Neural progenitor cell (in vitro differentiated cells): ENCODE results near the gene MICAL2. TPM values are rescaled to one million over a fixed set of nuclear protein-coding genes. Genes with fewer than 3 reads are reported as not detected.

Experiments
- DNase-seq: peaks from one replicate; pipeline ENCODE4 v3.0.0-alpha.2; 2016; ENCODE audit warnings: low spot score
- H2AFZ ChIP-seq: fragments of 200-600 bp; sonication (generic); replicated peaks from 2 replicates; pipeline ENCODE4 v1.6.1; 2016; ENCODE audit warnings: antibody characterized with exemption
- H3F3A ChIP-seq: fragments of 200-600 bp; sonication (generic); 2 replicates; pipeline ENCODE4 v1.6.1; 2016; ENCODE audit warnings: antibody characterized with exemption, low read depth
- H3K27ac ChIP-seq: fragments of 200-600 bp; sonication (generic); 2 replicates; pipeline ENCODE4 v1.5.1; 2016; ENCODE audit warnings: mild to moderate bottlenecking
- H3K27me3 ChIP-seq: fragments of 200-600 bp; sonication (generic); 2 replicates; pipeline ENCODE4 v1.6.1; 2016; ENCODE audit warnings: mild to moderate bottlenecking, moderate library complexity
- H3K36me3 ChIP-seq: fragments of 200-600 bp; sonication (generic); 2 replicates; pipeline ENCODE4 v1.5.1; 2016
- H3K4me1 ChIP-seq: fragments of 200-600 bp; sonication (generic); 2 replicates; pipeline ENCODE4 v1.6.1; 2016; ENCODE audit warnings: mixed run types
- H3K4me2 ChIP-seq: fragments of 200-600 bp; sonication (generic); 2 replicates; pipeline ENCODE4 v1.6.1; 2016
- H3K4me3 ChIP-seq: fragments of 200-600 bp; sonication (generic); 2 replicates; pipeline ENCODE4 v1.5.1; 2016
- H3K79me2 ChIP-seq: fragments of 200-600 bp; sonication (generic); 2 replicates; pipeline ENCODE4 v1.6.1; 2016; ENCODE audit warnings: low read depth
- H3K9ac ChIP-seq: fragments of 200-600 bp; sonication (generic); 2 replicates; pipeline ENCODE4 v1.6.1; 2016
- H3K9me3 ChIP-seq: fragments of 200-600 bp; sonication (generic); 2 replicates; pipeline ENCODE4 v1.5.1; 2016; ENCODE audit warnings: low read depth
- H4K20me1 ChIP-seq: fragments of 200-600 bp; sonication (generic); 2 replicates; pipeline ENCODE4 v1.6.1; 2016; ENCODE audit warnings: low read depth
- H3K27ac Mint-ChIP-seq: 3 replicates; pipeline ENCODE4 v1.8.0; 2021; ENCODE audit warnings: mixed read lengths
- H3K27me3 Mint-ChIP-seq: 2 replicates; pipeline ENCODE4 v1.8.0; 2022; ENCODE audit warnings: low read depth, mild to moderate bottlenecking, inconsistent platforms, moderate library complexity, mixed read lengths; ENCODE audit not compliant: insufficient read depth
- H3K36me3 Mint-ChIP-seq: 3 replicates; pipeline ENCODE4 v1.8.0; 2021; ENCODE audit warnings: mixed read lengths
- H3K4me1 Mint-ChIP-seq: 3 replicates; pipeline ENCODE4 v1.8.0; 2021; ENCODE audit warnings: mixed read lengths
- H3K4me3 Mint-ChIP-seq: 3 replicates; pipeline ENCODE4 v1.8.0; 2021; ENCODE audit warnings: mild to moderate bottlenecking, moderate library complexity, mixed read lengths
- H3K9me3 Mint-ChIP-seq: 3 replicates; pipeline ENCODE4 v1.8.0; 2020; ENCODE audit warnings: mixed read lengths
- CTCF ChIP-seq: fragments of 200-600 bp; sonication (generic); IDR thresholded peaks from 2 replicates; pipeline ENCODE4 v1.5.1; 2017; ENCODE audit warnings: antibody characterized with exemption, mild to moderate bottlenecking
- EZH2 ChIP-seq: fragments of 200-600 bp; sonication (generic); IDR thresholded peaks from 2 replicates; pipeline ENCODE4 v1.6.1; 2017; ENCODE audit warnings: antibody characterized with exemption, mild to moderate bottlenecking, moderate library complexity
- EZH2phosphoT487 ChIP-seq: fragments of 200-600 bp; sonication (generic); IDR thresholded peaks from 2 replicates; pipeline ENCODE4 v1.6.1; 2017; ENCODE audit warnings: antibody characterized with exemption
- total RNA-seq: library from RNA; depleted of rRNA; stranded (reverse); fragments of >200 nt; gene quantifications from 2 replicates; pipeline ENCODE4 v1.2.3, GENCODE V29; 2015; ENCODE audit warnings: low replicate concordance

Gene MICAL2
- total RNA-seq, 1 donor from 2014 or later, result 0.60 TPM

GRCh38 chr11:12187399-12187798 is 77.0 kb downstream of the MICAL2 start:
- H3K4me3 Mint-ChIP-seq, result no peak overlapping the region
- H3K9me3 ChIP-seq, result no peaks in the 10 kb centered on the region
- no peaks in the 10 kb centered on the region for H3K9me3 Mint-ChIP-seq
- H3K36me3 ChIP-seq, result no peaks in the 10 kb centered on the region
- H3K27me3 ChIP-seq, result no peaks in the 10 kb centered on the region
- H3K27me3 Mint-ChIP-seq, result no peaks in the 10 kb centered on the region
- H3K27ac ChIP-seq, result no peak overlapping the region
- no peak overlapping the region for H3K4me2 ChIP-seq
- peaks cover 9% of the 10 kb centered on the region for H3F3A ChIP-seq
- H3K4me1 ChIP-seq, result peaks cover 27% of the 10 kb centered on the region
- H3K79me2 ChIP-seq, result no peaks in the 10 kb centered on the region
- H4K20me1 ChIP-seq, result no peaks in the 10 kb centered on the region
- TF ChIP-seq EZH2phosphoT487, result no peak
- peak overlapping the region; percentile 48 for H2AFZ ChIP-seq
- no peaks in the 10 kb centered on the region for H3K36me3 Mint-ChIP-seq
- no peak overlapping the region for H3K9ac ChIP-seq
- peak; percentile 28 for DNase-seq
- no peak overlapping the region for H3K4me3 ChIP-seq
- H3K4me1 Mint-ChIP-seq, result peaks cover 25% of the 10 kb centered on the region
- H3K27ac Mint-ChIP-seq, result no peak overlapping the region

- no peak overlapping the region for H3K4me2 ChIP-seq
- no peak overlapping the region for H3K27ac ChIP-seq
- no peaks in the 10 kb centered on the region for H3K79me2 ChIP-seq
Measured at GRCh38 chr11:12188548-12189317, 78.3 kb downstream of the MICAL2 start.

GRCh38 chr11:12189543-12190235 is 79.3 kb downstream of the MICAL2 start:
- H3F3A ChIP-seq, result peaks cover 9% of the 10 kb centered on the region
- H3K4me3 ChIP-seq, result no peak overlapping the region
- H3K27ac ChIP-seq, result no peak overlapping the region
- H3K4me1 Mint-ChIP-seq, result peaks cover 21% of the 10 kb centered on the region
- H3K36me3 ChIP-seq, result no peaks in the 10 kb centered on the region
- no peak overlapping the region for H3K4me3 Mint-ChIP-seq
- no peak for TF ChIP-seq CTCF
- TF ChIP-seq EZH2, result no peak
- no peak for TF ChIP-seq EZH2phosphoT487
- H3K9me3 Mint-ChIP-seq, result no peaks in the 10 kb centered on the region
- H3K4me1 ChIP-seq, result peaks cover 22% of the 10 kb centered on the region
- no peaks in the 10 kb centered on the region for H3K27me3 ChIP-seq
- H3K9me3 ChIP-seq, result no peaks in the 10 kb centered on the region
- H4K20me1 ChIP-seq, result no peaks in the 10 kb centered on the region
- H2AFZ ChIP-seq, result no peak overlapping the region
- H3K27me3 Mint-ChIP-seq, result peaks cover 2% of the 10 kb centered on the region
- no peak overlapping the region for H3K4me2 ChIP-seq
- H3K79me2 ChIP-seq, result no peaks in the 10 kb centered on the region
- H3K9ac ChIP-seq, result no peak overlapping the region
- peak overlapping the region; percentile 27 for H3K27ac Mint-ChIP-seq
- no peaks in the 10 kb centered on the region for H3K36me3 Mint-ChIP-seq
- no peak for DNase-seq

More at GRCh38 chr11:12188548-12189317, 78.3 kb downstream of the MICAL2 start:
- Mint-ChIP-seq H3K27me3 (peaks cover 1% of the 10 kb centered on the region), H3K4me3 (no peak overlapping the region), H3K4me1 (peaks cover 20% of the 10 kb centered on the region), H3K9me3 (no peaks in the 10 kb centered on the region), H3K27ac (no peak overlapping the region), H3K36me3 (no peaks in the 10 kb centered on the region)
- TF ChIP-seq CTCF (no peak), EZH2phosphoT487 (no peak), EZH2 (no peak)
- Histone ChIP-seq H3F3A (peaks cover 9% of the 10 kb centered on the region), H3K4me1 (peaks cover 22% of the 10 kb centered on the region), H3K9ac (no peak overlapping the region), H3K27me3 (no peaks in the 10 kb centered on the region), H3K9me3 (no peaks in the 10 kb centered on the region), H3K36me3 (no peaks in the 10 kb centered on the region), H3K4me3 (no peak overlapping the region), H4K20me1 (no peaks in the 10 kb centered on the region), H2AFZ (no peak overlapping the region)
- no peak for DNase-seq

GRCh38 chr11:12190511-12190910 is 80.1 kb downstream of the MICAL2 start:
- no peak overlapping the region for H3K4me3 ChIP-seq
- H3F3A ChIP-seq, result peaks cover 9% of the 10 kb centered on the region
- H3K4me2 ChIP-seq, result no peak overlapping the region
- Mint-ChIP-seq H3K27ac (no peak overlapping the region), H3K27me3 (peaks cover 2% of the 10 kb centered on the region), H3K4me3 (no peak overlapping the region), H3K9me3 (no peaks in the 10 kb centered on the region), H3K4me1 (peaks cover 21% of the 10 kb centered on the region), H3K36me3 (no peaks in the 10 kb centered on the region)
- H3K27me3 ChIP-seq, result no peaks in the 10 kb centered on the region
- no peaks in the 10 kb centered on the region for H3K79me2 ChIP-seq
- TF ChIP-seq EZH2 (no peak), EZH2phosphoT487 (no peak), CTCF (no peak)
- no peak overlapping the region for H3K9ac ChIP-seq
- DNase-seq, result no peak
- H3K9me3 ChIP-seq, result no peaks in the 10 kb centered on the region
- H3K36me3 ChIP-seq, result no peaks in the 10 kb centered on the region
- H4K20me1 ChIP-seq, result no peaks in the 10 kb centered on the region
- H3K27ac ChIP-seq, result no peak overlapping the region
- H3K4me1 ChIP-seq, result peaks cover 22% of the 10 kb centered on the region
- no peak overlapping the region for H2AFZ ChIP-seq
